WTC11 (cell line): ENCODE data around the gene BCAS3. TPM values are rescaled to one million over a fixed set of nuclear protein-coding genes. Genes with fewer than 3 reads are reported as not detected.

Source experiments
- ATAC-seq: fragments of 200-7000 bp; cut with Tn5 transposase; 2 replicates; pipeline ENCODE4 v1.10.0; 2021; ENCODE audit warnings: mild to moderate bottlenecking, moderate library complexity
- CTCF ChIA-PET: fragments of 300-600 bp; sonication (Branson Sonifier 250); formaldehyde crosslinking; loops from one replicate; lab custom pipeline; 2021; ENCODE audit warnings: antibody characterized with exemption; lab: Charles Lee
- POLR2A ChIA-PET: fragments of 350-600 bp; sonication (Branson Sonifier 250); formaldehyde crosslinking; loops from one replicate; lab custom pipeline; 2021; ENCODE audit warnings: antibody characterized with exemption; lab: Charles Lee
- DNase-seq: peaks from one replicate; pipeline ENCODE4 v3.0.0; 2021; ENCODE audit warnings: low spot score
- H3K27ac Mint-ChIP-seq: 2 replicates; pipeline ENCODE4 v1.8.0; 2021; ENCODE audit warnings: mixed read lengths
- H3K27me3 Mint-ChIP-seq: 2 replicates; pipeline ENCODE4 v1.8.0; 2021; ENCODE audit warnings: low read depth, mild to moderate bottlenecking, moderate library complexity, mixed read lengths
- H3K36me3 Mint-ChIP-seq: 2 replicates; pipeline ENCODE4 v1.8.0; 2021; ENCODE audit warnings: mixed read lengths
- H3K4me1 Mint-ChIP-seq: 2 replicates; pipeline ENCODE4 v1.8.0; 2022; ENCODE audit warnings: mixed read lengths
- H3K4me3 Mint-ChIP-seq: 2 replicates; pipeline ENCODE4 v1.8.0; 2021; ENCODE audit warnings: mild to moderate bottlenecking, moderate library complexity, mixed read lengths
- H3K9me3 Mint-ChIP-seq: 2 replicates; pipeline ENCODE4 v1.8.0; 2021; ENCODE audit warnings: mixed read lengths
- ATF1 ChIP-seq: sonication (generic); formaldehyde crosslinking; IDR thresholded peaks from 2 replicates; pipeline ENCODE4 v1.8.1; 2023; ENCODE audit warnings: mild to moderate bottlenecking, moderate library complexity, missing genetic modification reagents
- CREB1 ChIP-seq: sonication (generic); formaldehyde crosslinking; IDR thresholded peaks from 2 replicates; pipeline ENCODE4 v1.8.0; 2023; ENCODE audit warnings: mild to moderate bottlenecking, missing genetic modification reagents
- E2F1 ChIP-seq: sonication (generic); formaldehyde crosslinking; IDR thresholded peaks from 2 replicates; pipeline ENCODE4 v1.8.0; 2022; ENCODE audit warnings: mild to moderate bottlenecking, missing genetic modification reagents
- ELF4 ChIP-seq: sonication (generic); formaldehyde crosslinking; IDR thresholded peaks from 2 replicates; pipeline ENCODE4 v1.8.1; 2022; ENCODE audit warnings: low read depth, mild to moderate bottlenecking, moderate library complexity, missing genetic modification reagents
- FOXJ3 ChIP-seq: sonication (generic); formaldehyde crosslinking; IDR thresholded peaks from 2 replicates; pipeline ENCODE4 v1.9.0; 2021; ENCODE audit warnings: missing genetic modification reagents, mild to moderate bottlenecking, borderline replicate concordance
- GABPB1 ChIP-seq: sonication (generic); formaldehyde crosslinking; IDR thresholded peaks from 2 replicates; pipeline ENCODE4 v1.8.1; 2023; ENCODE audit warnings: mild to moderate bottlenecking, missing genetic modification reagents
- IRF1 ChIP-seq: sonication (generic); formaldehyde crosslinking; IDR thresholded peaks from 2 replicates; pipeline ENCODE4 v1.8.0; 2023; ENCODE audit warnings: missing genetic modification reagents
- MXD4 ChIP-seq: fragments of 250-450 bp; sonication (Bioruptor Pico); IDR thresholded peaks from 2 replicates; pipeline ENCODE4 v1.8.0; 2021; ENCODE audit warnings: mild to moderate bottlenecking, moderate library complexity, borderline replicate concordance
- RELA ChIP-seq: sonication (generic); formaldehyde crosslinking; IDR thresholded peaks from 2 replicates; pipeline ENCODE4 v1.8.1; 2022; ENCODE audit warnings: missing genetic modification reagents, mild to moderate bottlenecking, borderline replicate concordance
- RORB ChIP-seq: fragments of 250-450 bp; sonication (Bioruptor Pico); IDR thresholded peaks from 2 replicates; pipeline ENCODE4 v1.9.0; 2021; ENCODE audit warnings: mild to moderate bottlenecking
- SMAD4 ChIP-seq: sonication (generic); formaldehyde crosslinking; IDR thresholded peaks from 2 replicates; pipeline ENCODE4 v1.8.0; 2022; ENCODE audit warnings: mild to moderate bottlenecking, missing genetic modification reagents
- SOX15 ChIP-seq: fragments of 250-450 bp; sonication (Bioruptor Pico); IDR thresholded peaks from 2 replicates; pipeline ENCODE4 v1.9.0; 2021; ENCODE audit warnings: mild to moderate bottlenecking
- USF1 ChIP-seq: sonication (generic); formaldehyde crosslinking; IDR thresholded peaks from 2 replicates; pipeline ENCODE4 v1.8.0; 2022; ENCODE audit warnings: mild to moderate bottlenecking, missing genetic modification reagents
- ZNF281 ChIP-seq: sonication (generic); formaldehyde crosslinking; IDR thresholded peaks from 2 replicates; pipeline ENCODE4 v1.8.0; 2023; ENCODE audit warnings: mild to moderate bottlenecking, missing genetic modification reagents
- ZNF396 ChIP-seq: fragments of 250-450 bp; sonication (Bioruptor Pico); IDR thresholded peaks from 2 replicates; pipeline ENCODE4 v1.8.0; 2021; ENCODE audit warnings: mild to moderate bottlenecking, moderate library complexity, borderline replicate concordance
- total RNA-seq: library from RNA; stranded (reverse); gene quantifications from 3 replicates; pipeline ENCODE4 v1.2.3, GENCODE V29; 2021
- TF ChIP-seq, protein P1 (sequence below): sonication (generic); formaldehyde crosslinking; IDR thresholded peaks from 2 replicates; pipeline ENCODE4 v1.8.0; 2022; ENCODE audit warnings: missing genetic modification reagents
- TF ChIP-seq, protein P2 (sequence below): fragments of 250-450 bp; sonication (Bioruptor Pico); conservative IDR thresholded peaks from 2 replicates; pipeline ENCODE4 v1.9.0; 2021; ENCODE audit warnings: mild to moderate bottlenecking

Gene BCAS3
- total RNA-seq, 1 experiment from 2014 or later = 15.5 TPM

DNA sequence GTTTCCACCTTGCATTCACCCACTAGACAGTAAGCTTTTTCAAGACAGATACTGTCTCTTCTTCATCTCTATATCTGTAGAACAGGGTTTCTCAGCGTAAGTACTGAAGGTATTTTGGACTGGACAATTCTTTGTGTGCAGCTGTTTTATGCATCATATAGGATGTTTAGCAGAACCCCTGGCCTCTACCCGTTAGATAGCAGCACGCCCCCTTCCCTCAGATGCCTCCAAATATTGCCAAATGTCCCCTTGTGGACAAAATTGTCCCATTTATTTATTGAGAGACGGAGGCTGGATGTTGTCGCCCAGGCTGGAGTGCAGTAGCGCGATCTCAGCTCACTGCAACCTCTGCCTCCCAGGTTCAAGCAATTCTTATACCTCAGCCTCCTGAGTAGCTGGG is 458.6 kb downstream of the BCAS3 start:
- ATAC-seq (no peak), DNase-seq (no peak)
- no peaks in the 10 kb centered on the region for H3K4me1 Mint-ChIP-seq
- H3K36me3 Mint-ChIP-seq = no peaks in the 10 kb centered on the region
- H3K4me3 Mint-ChIP-seq = no peak overlapping the region
- H3K27ac Mint-ChIP-seq = no peak overlapping the region
- TF ChIP-seq CREB1 (CRISPR knock-in tag) (no peak), SOX15 (CRISPR knock-in tag) (no peak), IRF1 (no peak), ZNF281 (CRISPR knock-in tag) (no peak), ATF1 (no peak), RELA (CRISPR knock-in tag) (no peak), SMAD4 (no peak), ELF4 (no peak), ZNF396 (CRISPR knock-in tag) (no peak), MXD4 (no peak), FOXJ3 (CRISPR knock-in tag) (no peak), GABPB1 (CRISPR knock-in tag) (no peak), USF1 (CRISPR knock-in tag) (no peak), RORB (no peak), E2F1 (no peak)
- TF ChIP-seq, protein P1, sequence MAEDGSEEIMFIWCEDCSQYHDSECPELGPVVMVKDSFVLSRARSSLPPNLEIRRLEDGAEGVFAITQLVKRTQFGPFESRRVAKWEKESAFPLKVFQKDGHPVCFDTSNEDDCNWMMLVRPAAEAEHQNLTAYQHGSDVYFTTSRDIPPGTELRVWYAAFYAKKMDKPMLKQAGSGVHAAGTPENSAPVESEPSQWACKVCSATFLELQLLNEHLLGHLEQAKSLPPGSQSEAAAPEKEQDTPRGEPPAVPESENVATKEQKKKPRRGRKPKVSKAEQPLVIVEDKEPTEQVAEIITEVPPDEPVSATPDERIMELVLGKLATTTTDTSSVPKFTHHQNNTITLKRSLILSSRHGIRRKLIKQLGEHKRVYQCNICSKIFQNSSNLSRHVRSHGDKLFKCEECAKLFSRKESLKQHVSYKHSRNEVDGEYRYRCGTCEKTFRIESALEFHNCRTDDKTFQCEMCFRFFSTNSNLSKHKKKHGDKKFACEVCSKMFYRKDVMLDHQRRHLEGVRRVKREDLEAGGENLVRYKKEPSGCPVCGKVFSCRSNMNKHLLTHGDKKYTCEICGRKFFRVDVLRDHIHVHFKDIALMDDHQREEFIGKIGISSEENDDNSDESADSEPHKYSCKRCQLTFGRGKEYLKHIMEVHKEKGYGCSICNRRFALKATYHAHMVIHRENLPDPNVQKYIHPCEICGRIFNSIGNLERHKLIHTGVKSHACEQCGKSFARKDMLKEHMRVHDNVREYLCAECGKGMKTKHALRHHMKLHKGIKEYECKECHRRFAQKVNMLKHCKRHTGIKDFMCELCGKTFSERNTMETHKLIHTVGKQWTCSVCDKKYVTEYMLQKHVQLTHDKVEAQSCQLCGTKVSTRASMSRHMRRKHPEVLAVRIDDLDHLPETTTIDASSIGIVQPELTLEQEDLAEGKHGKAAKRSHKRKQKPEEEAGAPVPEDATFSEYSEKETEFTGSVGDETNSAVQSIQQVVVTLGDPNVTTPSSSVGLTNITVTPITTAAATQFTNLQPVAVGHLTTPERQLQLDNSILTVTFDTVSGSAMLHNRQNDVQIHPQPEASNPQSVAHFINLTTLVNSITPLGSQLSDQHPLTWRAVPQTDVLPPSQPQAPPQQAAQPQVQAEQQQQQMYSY (CRISPR knock-in tag) = no peak
- TF ChIP-seq, protein P2, sequence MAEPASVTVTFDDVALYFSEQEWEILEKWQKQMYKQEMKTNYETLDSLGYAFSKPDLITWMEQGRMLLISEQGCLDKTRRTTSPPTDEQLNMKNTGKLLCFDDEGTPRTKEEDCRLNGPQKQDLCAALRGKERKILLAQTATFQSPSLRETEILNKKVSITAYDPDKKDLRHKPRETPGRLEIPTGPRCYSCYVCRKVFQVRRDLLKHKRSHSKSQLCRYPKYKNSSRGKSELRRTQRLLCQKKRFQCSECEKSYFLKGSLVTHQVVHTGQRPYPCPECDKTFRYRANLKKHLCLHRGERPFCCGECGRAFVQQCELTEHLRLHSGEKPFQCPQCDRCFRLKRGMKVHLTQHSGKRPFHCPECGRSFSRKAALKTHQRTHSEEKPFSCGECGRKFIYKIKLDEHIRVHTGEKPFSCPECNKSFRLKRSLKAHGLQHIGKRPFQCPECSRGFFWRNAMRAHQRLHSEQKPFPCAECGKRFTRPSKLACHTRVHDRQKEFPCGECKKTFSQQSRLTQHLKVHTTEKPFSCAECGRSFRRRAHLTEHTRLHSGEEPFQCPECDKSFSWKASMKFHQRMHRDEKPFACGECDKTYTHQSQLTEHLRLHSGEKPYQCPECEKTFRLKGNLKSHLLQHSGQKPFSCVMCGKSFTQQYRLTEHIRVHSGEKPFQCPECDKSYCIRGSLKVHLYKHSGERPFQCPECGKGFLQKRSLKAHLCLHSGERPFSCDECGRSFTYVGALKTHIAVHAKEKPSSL (CRISPR knock-in tag) = no peak
- ChIA-PET POLR2A (no interaction called here), CTCF (interaction anchor here (1.1 kb wide), 1 partner anchor 416 kb away, joined by 4 read pairs; no protein-coding TSS in a partner anchor)
- H3K9me3 Mint-ChIP-seq = no peaks in the 10 kb centered on the region
- H3K27me3 Mint-ChIP-seq = no peaks in the 10 kb centered on the region
